GM13977 (cell line): ENCODE data around the gene HYAL4.
"Not testable (repeated sequence)": the region's sequence is repeated elsewhere in the genome, so short reads cannot be mapped to it uniquely, and the experiment has no call there.

Experiments
- DNase-seq: peaks from one replicate; pipeline ENCODE4 v3.0.0; 2012; ENCODE audit warnings: low spot score
- in situ Hi-C: fragments of 300-500 bp; cut with MboI; formaldehyde crosslinking; loops from one replicate; pipeline ENCODE4 v1.12.0; 2022; ENCODE audit warnings: low sequenced_read_pairs, low pct_unique_long_range_greater_than_20kb, mixed read lengths, inconsistent platforms; ENCODE audit not compliant: unreplicated experiment
- TF ChIP-seq, protein P1 (sequence below): IDR thresholded peaks from 2 replicates; pipeline ENCODE4 v1.5.1; 2012; ENCODE audit warnings: mild to moderate bottlenecking, control low read depth; ENCODE audit not compliant: insufficient read depth; ENCODE audit errors: extremely low read depth, missing control alignments

The HYAL4 gene

DNA sequence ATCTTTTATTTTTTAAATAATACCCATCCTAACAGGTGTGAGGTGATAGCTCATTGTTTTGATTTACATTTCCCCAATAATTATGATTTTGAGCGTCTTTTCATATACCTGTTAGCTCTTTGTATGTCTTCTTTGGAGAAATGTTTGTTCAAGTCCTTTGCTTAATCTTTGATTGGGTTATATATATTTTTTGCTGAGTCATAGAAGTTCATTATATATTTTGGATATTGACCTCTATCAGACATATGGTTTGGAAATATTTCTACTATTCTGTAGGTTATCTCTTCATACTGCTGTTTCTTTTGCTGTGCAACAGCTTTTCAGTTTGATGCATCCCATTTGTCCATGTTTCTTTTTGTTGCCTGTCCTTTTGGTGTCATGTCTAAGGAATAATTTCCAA, 23.6 kb upstream of the HYAL4 start:
- in situ Hi-C loops = no loop called here
- no peak for DNase-seq
- TF ChIP-seq, protein P1, sequence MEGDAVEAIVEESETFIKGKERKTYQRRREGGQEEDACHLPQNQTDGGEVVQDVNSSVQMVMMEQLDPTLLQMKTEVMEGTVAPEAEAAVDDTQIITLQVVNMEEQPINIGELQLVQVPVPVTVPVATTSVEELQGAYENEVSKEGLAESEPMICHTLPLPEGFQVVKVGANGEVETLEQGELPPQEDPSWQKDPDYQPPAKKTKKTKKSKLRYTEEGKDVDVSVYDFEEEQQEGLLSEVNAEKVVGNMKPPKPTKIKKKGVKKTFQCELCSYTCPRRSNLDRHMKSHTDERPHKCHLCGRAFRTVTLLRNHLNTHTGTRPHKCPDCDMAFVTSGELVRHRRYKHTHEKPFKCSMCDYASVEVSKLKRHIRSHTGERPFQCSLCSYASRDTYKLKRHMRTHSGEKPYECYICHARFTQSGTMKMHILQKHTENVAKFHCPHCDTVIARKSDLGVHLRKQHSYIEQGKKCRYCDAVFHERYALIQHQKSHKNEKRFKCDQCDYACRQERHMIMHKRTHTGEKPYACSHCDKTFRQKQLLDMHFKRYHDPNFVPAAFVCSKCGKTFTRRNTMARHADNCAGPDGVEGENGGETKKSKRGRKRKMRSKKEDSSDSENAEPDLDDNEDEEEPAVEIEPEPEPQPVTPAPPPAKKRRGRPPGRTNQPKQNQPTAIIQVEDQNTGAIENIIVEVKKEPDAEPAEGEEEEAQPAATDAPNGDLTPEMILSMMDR = no peak

DNA sequence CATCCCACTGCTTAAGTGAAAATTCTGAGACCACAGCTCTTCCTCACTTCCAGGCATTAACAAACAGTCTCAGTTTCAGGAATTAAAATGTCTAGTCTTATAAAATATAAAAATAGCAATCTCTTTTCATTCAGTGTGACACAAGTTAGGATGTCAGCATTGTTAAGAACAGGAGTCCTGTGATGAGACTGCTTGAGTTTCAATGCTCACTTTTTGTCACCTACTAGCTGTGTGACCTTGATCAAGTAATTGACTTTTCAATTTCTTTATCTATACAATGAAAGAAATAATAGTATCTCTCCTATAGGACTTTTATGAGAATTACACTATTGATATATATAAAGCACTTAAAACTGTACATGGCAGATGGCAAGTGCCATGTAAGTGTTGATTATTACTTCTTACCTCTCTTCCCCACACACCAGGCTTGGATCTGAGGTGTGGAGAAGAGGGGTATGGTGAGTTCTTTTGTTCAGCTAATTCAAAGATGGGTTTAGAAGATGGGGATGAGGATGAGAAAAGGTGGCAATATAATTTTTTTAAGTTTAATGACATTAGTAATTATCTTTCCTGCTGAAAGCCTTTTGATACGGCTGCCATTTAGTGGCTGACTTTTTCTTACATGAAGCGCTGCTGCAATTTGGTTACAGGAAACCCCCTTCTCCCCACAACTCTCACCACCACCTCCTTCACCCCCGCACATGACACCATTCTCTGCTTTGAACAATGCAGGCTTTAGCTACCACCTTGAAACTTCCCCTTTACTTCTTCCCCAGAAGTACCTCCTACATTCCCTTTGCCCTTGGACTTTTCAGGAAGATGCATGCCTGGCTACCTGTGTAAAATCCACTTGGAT, 20.8 kb upstream of the HYAL4 start:
- TF ChIP-seq, protein P1 = no peak
- peak; percentile 48 for DNase-seq
- in situ Hi-C loops = no loop called here

DNA sequence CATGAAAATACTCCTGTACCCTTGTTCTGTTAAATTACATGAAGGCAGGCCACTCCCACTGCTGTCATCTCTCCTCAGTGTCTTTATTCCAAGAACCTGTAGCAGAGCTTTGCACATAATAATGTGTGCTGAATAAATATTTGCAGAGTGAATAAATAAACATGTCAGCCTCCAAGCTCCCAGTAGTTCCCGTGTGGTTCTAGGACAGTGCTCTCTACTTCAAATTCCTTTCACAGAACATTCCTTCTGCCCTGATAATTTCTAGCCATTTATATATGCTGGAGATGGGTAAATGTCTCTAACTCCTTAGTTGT, 20.3 kb upstream of the HYAL4 start:
- no peak for DNase-seq
- TF ChIP-seq, protein P1 = no peak
- in situ Hi-C loops = no loop called here

DNA sequence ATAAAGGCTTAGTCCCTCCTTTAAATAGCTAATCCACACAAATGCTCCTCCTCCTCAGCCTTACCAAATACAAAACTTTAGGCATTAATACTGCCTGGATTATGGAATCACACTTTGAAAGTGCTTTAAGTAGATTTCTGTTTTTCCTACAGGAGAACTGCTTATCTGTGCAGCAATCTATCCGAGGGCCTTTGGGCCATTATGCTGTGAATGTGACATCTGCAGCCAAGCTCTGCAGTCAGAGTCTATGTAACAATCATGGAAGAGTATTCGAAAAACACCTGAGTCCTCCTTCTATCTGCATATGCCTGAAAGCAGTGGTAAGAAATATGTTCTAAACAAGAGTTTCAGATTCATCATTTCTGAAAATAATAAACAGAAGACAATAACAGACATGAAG, 16.2 kb upstream of the HYAL4 start:
- in situ Hi-C loops = no loop called here
- DNase-seq = no peak
- TF ChIP-seq, protein P1 = no peak

DNA sequence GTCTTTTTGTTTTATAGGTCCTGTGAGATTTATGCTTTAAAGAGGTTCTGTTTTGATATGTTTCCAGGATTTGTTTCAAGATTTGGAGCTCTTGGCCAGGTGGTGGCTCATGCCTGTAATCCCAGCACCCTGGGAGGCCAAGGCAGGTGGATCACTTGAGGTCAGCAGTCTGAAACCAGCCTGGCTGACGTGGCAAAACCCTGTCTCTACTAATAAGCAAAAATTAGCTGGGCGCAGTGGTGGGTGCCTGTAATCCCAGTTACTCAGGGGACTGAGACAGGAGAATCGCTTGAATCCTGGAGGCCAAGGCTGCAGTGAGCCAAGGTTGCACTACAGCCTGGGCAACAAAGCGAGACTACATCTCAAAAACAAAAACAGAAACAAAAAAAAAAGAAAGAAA, 8.3 kb upstream of the HYAL4 start:
- in situ Hi-C loops = no loop called here
- DNase-seq = no peak
- TF ChIP-seq, protein P1 = no peak

DNA sequence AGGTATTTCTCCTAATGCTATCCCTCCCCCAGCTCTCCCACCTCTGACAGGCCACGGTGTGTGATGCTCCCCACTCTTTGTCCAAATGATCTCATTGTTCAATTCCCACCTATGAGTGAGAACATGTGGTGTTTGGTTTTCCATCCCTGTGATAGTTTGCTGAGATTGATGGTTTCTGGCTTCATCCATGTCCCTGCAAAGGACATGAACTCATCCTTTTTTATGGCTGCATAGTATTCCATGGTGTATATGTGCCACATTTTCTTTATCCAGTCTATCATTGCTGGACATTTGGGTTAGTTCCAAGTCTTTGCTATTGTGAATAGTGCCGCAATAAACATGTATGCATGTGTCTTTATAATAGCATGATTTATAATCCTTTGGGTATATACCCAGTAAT, 5.9 kb upstream of the HYAL4 start:
- in situ Hi-C loops, DNase-seq: not testable (repeated sequence)

DNA sequence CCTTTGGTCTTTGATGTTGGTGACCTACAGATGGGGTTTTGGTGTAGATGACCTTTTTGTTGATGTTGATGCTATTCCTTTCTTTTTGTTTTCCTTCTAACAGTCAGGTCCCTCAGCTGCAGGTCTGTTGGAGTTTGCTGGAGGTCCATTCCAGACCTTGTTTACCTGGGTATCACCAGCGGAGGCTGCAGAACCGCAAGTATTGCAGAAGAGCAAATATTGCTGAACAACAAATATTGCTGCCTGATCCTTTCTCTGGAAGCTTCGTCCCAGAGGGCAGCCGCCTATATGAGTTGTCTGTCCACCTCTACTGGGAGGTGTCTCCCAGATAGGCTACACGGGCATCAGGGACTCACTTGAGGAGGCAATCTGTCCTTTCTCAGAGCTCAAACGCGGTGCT, 827 bp upstream of the HYAL4 start:
- DNase-seq, in situ Hi-C loops: not testable (repeated sequence)

DNA sequence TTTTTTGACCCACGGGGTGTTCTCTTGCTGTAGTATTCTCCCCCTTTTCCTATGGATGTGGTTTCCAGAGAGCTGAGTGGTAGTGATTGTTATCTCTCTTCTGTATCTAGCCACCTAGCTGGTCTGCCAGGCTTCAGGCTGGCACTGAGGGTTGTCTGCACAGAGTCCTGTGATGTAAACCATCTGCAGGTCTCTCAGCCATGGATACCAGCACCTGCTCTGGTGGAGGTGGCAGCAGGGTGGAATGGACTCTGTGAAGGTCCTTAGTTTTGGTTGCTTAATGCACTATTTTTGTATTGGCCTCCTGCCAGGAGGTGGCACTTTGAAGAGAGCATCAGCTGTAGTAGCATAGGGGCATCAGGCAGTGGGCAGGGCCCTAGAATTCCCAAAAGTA, 851 bp downstream of the HYAL4 start:
- DNase-seq = no peak
- TF ChIP-seq, protein P1 = no peak
- in situ Hi-C loops = no loop called here
